Liver (tissue), 9 donors: ENCODE data around the gene NTM. TPM values are rescaled to one million over a fixed set of nuclear protein-coding genes. Genes with fewer than 3 reads are reported as not detected.

Experiments used
- DNase-seq: peaks from one replicate; pipeline ENCODE4 v3.0.0-alpha.2; 2017; ENCODE audit warnings: low spot score
- H3K27ac ChIP-seq, 2 donors: one replicate each; pipeline ENCODE4 v1.7.0; 2013; ENCODE audit warnings: inconsistent platforms in 2 of 2, low read length in 2 of 2, control low read depth in 1 of 2, low read depth in 1 of 2, mild to moderate bottlenecking in 1 of 2
- H3K27me3 ChIP-seq, 4 donors: one replicate each; pipeline versions ENCODE4 v1.6.1 to v1.7.0; 2013; ENCODE audit warnings: low read length in 3 of 4, inconsistent platforms in 1 of 4, mild to moderate bottlenecking in 1 of 4, moderate library complexity in 1 of 4; ENCODE audit not compliant: control insufficient read depth in 4 of 4, insufficient read depth in 4 of 4
- H3K36me3 ChIP-seq, 4 donors: one replicate each; pipeline versions ENCODE4 v1.6.1 to v1.7.0; 2013; ENCODE audit warnings: low read length in 3 of 4, mild to moderate bottlenecking in 3 of 4, low read depth in 1 of 4, moderate library complexity in 1 of 4; ENCODE audit not compliant: control insufficient read depth in 4 of 4, insufficient read depth in 3 of 4
- H3K4me1 ChIP-seq, 4 donors: one replicate each; pipeline versions ENCODE4 v1.6.1 to v1.7.0; 2013; ENCODE audit warnings: low read length in 3 of 4, mild to moderate bottlenecking in 3 of 4, moderate library complexity in 1 of 4; ENCODE audit not compliant: control insufficient read depth in 4 of 4, insufficient read depth in 4 of 4
- H3K4me3 ChIP-seq, 3 donors: one replicate each; pipeline versions ENCODE4 v1.6.1 to v1.7.0; 2013; ENCODE audit warnings: low read length in 3 of 3, control low read depth in 1 of 3, low read depth in 1 of 3, mild to moderate bottlenecking in 1 of 3
- H3K9ac ChIP-seq, 2 donors: one replicate each; pipeline ENCODE4 v1.7.0; 2013; ENCODE audit warnings: low read length in 2 of 2, mild to moderate bottlenecking in 2 of 2, moderate library complexity in 2 of 2, control low read depth in 1 of 2, low read depth in 1 of 2
- H3K9me3 ChIP-seq, 4 donors: one replicate each; pipeline versions ENCODE4 v1.6.1 to v1.7.0; 2013; ENCODE audit warnings: low read length in 3 of 4; ENCODE audit not compliant: control insufficient read depth in 4 of 4
- EGR1 ChIP-seq, 2 donors: IDR thresholded peaks; 2 replicates each; pipeline ENCODE4 v1.6.1; 2016 to 2018; ENCODE audit warnings: antibody characterized with exemption in 2 of 2, low read depth in 2 of 2
- FOXA1 ChIP-seq: IDR thresholded peaks from 2 replicates; pipeline ENCODE4 v1.6.1; 2016; ENCODE audit warnings: antibody characterized with exemption
- FOXA2 ChIP-seq: IDR thresholded peaks from 2 replicates; pipeline ENCODE4 v1.6.1; 2016; ENCODE audit warnings: antibody characterized with exemption
- GABPA ChIP-seq, 2 donors: IDR thresholded peaks in 1 of 2; conservative IDR thresholded peaks in 1 of 2; 2 replicates each; pipeline ENCODE4 v1.6.1; 2016; ENCODE audit warnings: antibody characterized with exemption in 2 of 2, mild to moderate bottlenecking in 1 of 2, moderate library complexity in 1 of 2
- HNF4A ChIP-seq, 2 donors: conservative IDR thresholded peaks; 2 replicates each; pipeline ENCODE4 v1.6.1; 2016; ENCODE audit warnings: antibody characterized with exemption in 2 of 2, mild to moderate bottlenecking in 2 of 2
- HNF4G ChIP-seq: IDR thresholded peaks from 2 replicates; pipeline ENCODE4 v1.6.1; 2016; ENCODE audit warnings: antibody characterized with exemption
- JUND ChIP-seq, 2 donors: IDR thresholded peaks; 2 replicates each; pipeline ENCODE4 v1.6.1; 2016; ENCODE audit warnings: antibody characterized with exemption in 2 of 2
- NR2F2 ChIP-seq: IDR thresholded peaks from 2 replicates; pipeline ENCODE4 v1.6.1; 2016; ENCODE audit warnings: antibody characterized with exemption
- RAD21 ChIP-seq, 2 donors: IDR thresholded peaks; 2 replicates each; pipeline ENCODE4 v1.6.1; 2016; ENCODE audit warnings: antibody characterized with exemption in 2 of 2, mild to moderate bottlenecking in 2 of 2
- RXRA ChIP-seq, 2 donors: IDR thresholded peaks; 2 replicates each; pipeline ENCODE4 v1.6.1; 2017 to 2018; ENCODE audit warnings: antibody characterized with exemption in 2 of 2, mild to moderate bottlenecking in 1 of 2
- SP1 ChIP-seq: IDR thresholded peaks from 2 replicates; pipeline ENCODE4 v1.6.1; 2018; ENCODE audit warnings: antibody characterized with exemption, mild to moderate bottlenecking
- TAF1 ChIP-seq: conservative IDR thresholded peaks from 2 replicates; pipeline ENCODE4 v1.6.1; 2016; ENCODE audit warnings: antibody characterized with exemption, mild to moderate bottlenecking
- YY1 ChIP-seq: IDR thresholded peaks from 2 replicates; pipeline ENCODE4 v1.6.1; 2016; ENCODE audit warnings: antibody characterized with exemption, mild to moderate bottlenecking
- WGBS: extraction: QIAGEN DNeasy Blood & Tissue Kit; methylation state at CpG from one replicate; pipeline ENCODE4 v1.1.7; 2013; 5-methylcytosine and 5-hydroxymethylcytosine counted together
- polyA plus RNA-seq, 2 donors: library from polyadenylated mRNA; stranded (reverse) in 1 of 2; unstranded in 1 of 2; fragments of 200-250 nt in 1 of 2; fragments of >200 nt in 1 of 2; fragmentation: Nextera tagmentation in 1 of 2; extraction: Ambion mirVana in 1 of 2; gene quantifications; one replicate each; pipeline versions ENCODE4 v1.2.1 to v1.2.3, GENCODE V29; 2013 to 2015
- total RNA-seq, 2 donors: library from RNA; depleted of rRNA; stranded (reverse); fragments of >200 nt; gene quantifications; one replicate each; pipeline ENCODE4 v1.2.3, GENCODE V29; 2014
- TF ChIP-seq, protein P1 (sequence below): IDR thresholded peaks from 2 replicates; pipeline ENCODE4 v1.6.1; 2016; ENCODE audit warnings: antibody characterized with exemption
- TF ChIP-seq, protein P2 (sequence below): IDR thresholded peaks from 2 replicates; pipeline ENCODE4 v1.6.1; 2016; ENCODE audit warnings: antibody characterized with exemption
- TF ChIP-seq, protein P3 (sequence below): IDR thresholded peaks from 2 replicates; pipeline ENCODE4 v1.6.1; 2016; ENCODE audit warnings: antibody characterized with exemption, mild to moderate bottlenecking
- TF ChIP-seq, protein P4 (sequence below): IDR thresholded peaks from 2 replicates; pipeline ENCODE4 v1.6.1; 2016; ENCODE audit warnings: antibody characterized with exemption
- TF ChIP-seq, protein P5 (sequence below): fragments of 150-350 bp; IDR thresholded peaks from 2 replicates; pipeline ENCODE4 v1.5.1; 2017; ENCODE audit warnings: improper control_type of control experiment, low read depth, low read length; ENCODE audit not compliant: missing input control
- donor health status: healthy.
- donor health status: healthy.
- donor health status: healthy.
- donor health status: healthy.
- donor health status: healthy.

NTM gene
- total and polyA plus RNA-seq, 4 donors, result 0.08 to 1.1 (median 0.08) TPM; not detected in 1

DNA sequence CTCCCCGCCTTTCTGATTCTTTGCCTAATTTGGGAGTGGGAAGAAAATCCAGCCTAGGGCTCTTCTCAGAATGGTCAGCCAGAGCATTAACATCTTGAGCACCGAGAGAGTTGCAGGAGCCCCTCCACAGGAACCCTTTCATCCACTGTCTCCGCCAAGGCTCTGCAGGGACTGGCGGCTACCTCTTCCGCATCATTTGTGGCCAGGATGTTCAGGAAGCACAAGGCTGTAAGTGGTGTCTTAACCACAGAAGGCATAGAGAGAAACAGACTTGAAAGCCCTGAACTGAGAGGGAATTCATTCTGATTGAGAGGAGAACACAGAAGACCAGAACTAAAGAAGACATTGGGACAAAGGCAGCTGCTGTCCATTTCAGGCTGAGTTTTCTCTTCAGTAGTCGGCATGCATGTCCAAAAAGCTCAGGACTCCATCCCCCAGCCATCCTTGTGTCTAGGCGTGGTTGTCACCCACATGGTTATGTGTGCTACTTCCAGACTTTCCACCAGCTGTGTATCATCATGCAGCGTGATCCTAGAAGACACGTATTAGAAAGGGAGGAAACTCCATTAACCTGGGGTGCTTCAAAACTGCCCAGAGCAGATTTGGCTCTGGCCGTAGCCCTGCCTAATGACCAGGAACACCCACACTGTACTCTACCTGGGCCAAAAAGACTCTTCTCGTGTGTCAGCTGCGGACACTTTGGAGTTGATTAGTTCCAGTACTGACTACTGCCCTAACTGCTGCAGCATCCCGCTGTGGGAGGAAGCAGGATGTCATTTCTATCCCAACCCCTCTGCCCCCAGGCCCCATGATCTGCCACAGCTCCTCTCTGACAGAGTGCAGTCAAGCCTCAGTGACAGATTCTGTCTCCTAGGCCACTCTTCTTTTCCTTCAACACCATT lies 725.1 kb downstream of the NTM start:
- Histone ChIP-seq H3K27me3 (no peaks in the 10 kb centered on the region), H3K9me3 (no peaks in the 10 kb centered on the region), H3K9ac (no peak overlapping the region), H3K4me3 (no peak overlapping the region), H3K4me1 (no peaks in the 10 kb centered on the region), H3K27ac (no peak overlapping the region), H3K36me3 (no peaks in the 10 kb centered on the region)
- 71% methylated on average over 13 of the region's 13 CpGs for WGBS
- DNase-seq, result no peak
- TF ChIP-seq HNF4G, result no peak
- no peak for TF ChIP-seq SP1
- TF ChIP-seq, protein P1, sequence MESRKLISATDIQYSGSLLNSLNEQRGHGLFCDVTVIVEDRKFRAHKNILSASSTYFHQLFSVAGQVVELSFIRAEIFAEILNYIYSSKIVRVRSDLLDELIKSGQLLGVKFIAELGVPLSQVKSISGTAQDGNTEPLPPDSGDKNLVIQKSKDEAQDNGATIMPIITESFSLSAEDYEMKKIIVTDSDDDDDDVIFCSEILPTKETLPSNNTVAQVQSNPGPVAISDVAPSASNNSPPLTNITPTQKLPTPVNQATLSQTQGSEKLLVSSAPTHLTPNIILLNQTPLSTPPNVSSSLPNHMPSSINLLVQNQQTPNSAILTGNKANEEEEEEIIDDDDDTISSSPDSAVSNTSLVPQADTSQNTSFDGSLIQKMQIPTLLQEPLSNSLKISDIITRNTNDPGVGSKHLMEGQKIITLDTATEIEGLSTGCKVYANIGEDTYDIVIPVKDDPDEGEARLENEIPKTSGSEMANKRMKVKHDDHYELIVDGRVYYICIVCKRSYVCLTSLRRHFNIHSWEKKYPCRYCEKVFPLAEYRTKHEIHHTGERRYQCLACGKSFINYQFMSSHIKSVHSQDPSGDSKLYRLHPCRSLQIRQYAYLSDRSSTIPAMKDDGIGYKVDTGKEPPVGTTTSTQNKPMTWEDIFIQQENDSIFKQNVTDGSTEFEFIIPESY, result no peak
- TF ChIP-seq, protein P2, sequence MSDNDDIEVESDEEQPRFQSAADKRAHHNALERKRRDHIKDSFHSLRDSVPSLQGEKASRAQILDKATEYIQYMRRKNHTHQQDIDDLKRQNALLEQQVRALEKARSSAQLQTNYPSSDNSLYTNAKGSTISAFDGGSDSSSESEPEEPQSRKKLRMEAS, result no peak
- no peak for TF ChIP-seq FOXA1
- no peak for TF ChIP-seq NR2F2
- TF ChIP-seq, protein P3, sequence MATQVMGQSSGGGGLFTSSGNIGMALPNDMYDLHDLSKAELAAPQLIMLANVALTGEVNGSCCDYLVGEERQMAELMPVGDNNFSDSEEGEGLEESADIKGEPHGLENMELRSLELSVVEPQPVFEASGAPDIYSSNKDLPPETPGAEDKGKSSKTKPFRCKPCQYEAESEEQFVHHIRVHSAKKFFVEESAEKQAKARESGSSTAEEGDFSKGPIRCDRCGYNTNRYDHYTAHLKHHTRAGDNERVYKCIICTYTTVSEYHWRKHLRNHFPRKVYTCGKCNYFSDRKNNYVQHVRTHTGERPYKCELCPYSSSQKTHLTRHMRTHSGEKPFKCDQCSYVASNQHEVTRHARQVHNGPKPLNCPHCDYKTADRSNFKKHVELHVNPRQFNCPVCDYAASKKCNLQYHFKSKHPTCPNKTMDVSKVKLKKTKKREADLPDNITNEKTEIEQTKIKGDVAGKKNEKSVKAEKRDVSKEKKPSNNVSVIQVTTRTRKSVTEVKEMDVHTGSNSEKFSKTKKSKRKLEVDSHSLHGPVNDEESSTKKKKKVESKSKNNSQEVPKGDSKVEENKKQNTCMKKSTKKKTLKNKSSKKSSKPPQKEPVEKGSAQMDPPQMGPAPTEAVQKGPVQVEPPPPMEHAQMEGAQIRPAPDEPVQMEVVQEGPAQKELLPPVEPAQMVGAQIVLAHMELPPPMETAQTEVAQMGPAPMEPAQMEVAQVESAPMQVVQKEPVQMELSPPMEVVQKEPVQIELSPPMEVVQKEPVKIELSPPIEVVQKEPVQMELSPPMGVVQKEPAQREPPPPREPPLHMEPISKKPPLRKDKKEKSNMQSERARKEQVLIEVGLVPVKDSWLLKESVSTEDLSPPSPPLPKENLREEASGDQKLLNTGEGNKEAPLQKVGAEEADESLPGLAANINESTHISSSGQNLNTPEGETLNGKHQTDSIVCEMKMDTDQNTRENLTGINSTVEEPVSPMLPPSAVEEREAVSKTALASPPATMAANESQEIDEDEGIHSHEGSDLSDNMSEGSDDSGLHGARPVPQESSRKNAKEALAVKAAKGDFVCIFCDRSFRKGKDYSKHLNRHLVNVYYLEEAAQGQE, result no peak
- no peak for TF ChIP-seq HNF4A (conservative IDR thresholded peaks at IDR 0.05)
- no peak for TF ChIP-seq YY1
- no peak for TF ChIP-seq EGR1 (IDR thresholded peaks at IDR 0.05; ENCODE audit: low read depth in 2 of 2)
- no peak for TF ChIP-seq TAF1
- TF ChIP-seq GABPA (IDR thresholded peaks at IDR 0.05 in 1 of 2, conservative IDR thresholded peaks at IDR 0.05 in 1 of 2), result no peak
- no peak for TF ChIP-seq RXRA (IDR thresholded peaks at IDR 0.05)
- TF ChIP-seq, protein P4, sequence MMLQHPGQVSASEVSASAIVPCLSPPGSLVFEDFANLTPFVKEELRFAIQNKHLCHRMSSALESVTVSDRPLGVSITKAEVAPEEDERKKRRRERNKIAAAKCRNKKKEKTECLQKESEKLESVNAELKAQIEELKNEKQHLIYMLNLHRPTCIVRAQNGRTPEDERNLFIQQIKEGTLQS, result no peak
- TF ChIP-seq FOXA2, result no peak
- TF ChIP-seq, protein P5, sequence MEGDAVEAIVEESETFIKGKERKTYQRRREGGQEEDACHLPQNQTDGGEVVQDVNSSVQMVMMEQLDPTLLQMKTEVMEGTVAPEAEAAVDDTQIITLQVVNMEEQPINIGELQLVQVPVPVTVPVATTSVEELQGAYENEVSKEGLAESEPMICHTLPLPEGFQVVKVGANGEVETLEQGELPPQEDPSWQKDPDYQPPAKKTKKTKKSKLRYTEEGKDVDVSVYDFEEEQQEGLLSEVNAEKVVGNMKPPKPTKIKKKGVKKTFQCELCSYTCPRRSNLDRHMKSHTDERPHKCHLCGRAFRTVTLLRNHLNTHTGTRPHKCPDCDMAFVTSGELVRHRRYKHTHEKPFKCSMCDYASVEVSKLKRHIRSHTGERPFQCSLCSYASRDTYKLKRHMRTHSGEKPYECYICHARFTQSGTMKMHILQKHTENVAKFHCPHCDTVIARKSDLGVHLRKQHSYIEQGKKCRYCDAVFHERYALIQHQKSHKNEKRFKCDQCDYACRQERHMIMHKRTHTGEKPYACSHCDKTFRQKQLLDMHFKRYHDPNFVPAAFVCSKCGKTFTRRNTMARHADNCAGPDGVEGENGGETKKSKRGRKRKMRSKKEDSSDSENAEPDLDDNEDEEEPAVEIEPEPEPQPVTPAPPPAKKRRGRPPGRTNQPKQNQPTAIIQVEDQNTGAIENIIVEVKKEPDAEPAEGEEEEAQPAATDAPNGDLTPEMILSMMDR, result no peak
- TF ChIP-seq RAD21 (IDR thresholded peaks at IDR 0.05), result no peak
- TF ChIP-seq JUND (IDR thresholded peaks at IDR 0.05), result no peak
